Keratinocyte (primary cell): ENCODE data around the gene HAUS8. TPM values are rescaled to one million over a fixed set of nuclear protein-coding genes. Genes with fewer than 3 reads are reported as not detected.

Source experiments
- DNase-seq: peaks from one replicate; pipeline ENCODE4 v3.0.0-alpha.2; 2011; ENCODE audit warnings: low read depth, missing footprints, low spot score
- FAIRE-seq: peaks from 2 replicates; lab custom pipeline; 2011; peaks lifted over from hg19 to GRCh38; lab: Jason Lieb, UNC
- H2AFZ ChIP-seq: 2 replicates; pipeline ENCODE4 v1.6.0; 2012; ENCODE audit warnings: low read length, control low read depth, inconsistent platforms; ENCODE audit not compliant: control insufficient read depth
- H3K27ac ChIP-seq: 2 replicates; pipeline ENCODE4 v1.5.1; 2011; ENCODE audit warnings: low read length; ENCODE audit not compliant: control insufficient read depth, insufficient read depth
- H3K27me3 ChIP-seq: 3 replicates; pipeline ENCODE4 v1.6.0; 2011; ENCODE audit warnings: low read length; ENCODE audit not compliant: control insufficient read depth, insufficient read depth; ENCODE audit errors: extremely low read depth
- H3K36me3 ChIP-seq, 2 experiments: 2 replicates in 1 of 2; 3 replicates in 1 of 2; pipeline ENCODE4 v1.5.1; 2011; ENCODE audit warnings: low read length in 2 of 2, mild to moderate bottlenecking in 1 of 2; ENCODE audit not compliant: control insufficient read depth in 2 of 2, insufficient read depth in 2 of 2; ENCODE audit errors: extremely low read depth in 1 of 2
- H3K4me1 ChIP-seq: 3 replicates; pipeline ENCODE4 v1.5.1; 2011; ENCODE audit warnings: low read length; ENCODE audit not compliant: control insufficient read depth, insufficient read depth; ENCODE audit errors: extremely low read depth
- H3K4me2 ChIP-seq: 3 replicates; pipeline ENCODE4 v1.6.0; 2011; ENCODE audit warnings: low read depth, low read length; ENCODE audit not compliant: control insufficient read depth, insufficient read depth; ENCODE audit errors: extremely low read depth
- H3K4me3 ChIP-seq, 3 experiments: fragments of 200-600 bp in 1 of 3; sonication (generic) in 1 of 3; 2 replicates in 2 of 3; 3 replicates in 1 of 3; pipeline ENCODE4 v1.5.1; 2011 to 2016; ENCODE audit warnings: low read length in 3 of 3, mild to moderate bottlenecking in 3 of 3, control low read depth in 2 of 3, inconsistent platforms in 1 of 3, low read depth in 1 of 3, mixed read lengths in 1 of 3, mixed run types in 1 of 3, moderate library complexity in 1 of 3; ENCODE audit not compliant: control insufficient read depth in 2 of 3, insufficient read depth in 2 of 3; ENCODE audit errors: extremely low read depth in 1 of 3
- H3K79me2 ChIP-seq: 2 replicates; pipeline ENCODE4 v1.6.0; 2012; ENCODE audit warnings: low read length; ENCODE audit not compliant: control insufficient read depth, insufficient read depth
- H3K9ac ChIP-seq: 3 replicates; pipeline ENCODE4 v1.6.0; 2011; ENCODE audit warnings: low read length; ENCODE audit not compliant: control insufficient read depth, insufficient read depth; ENCODE audit errors: extremely low read depth
- H3K9me1 ChIP-seq: 3 replicates; pipeline ENCODE4 v1.6.0; 2011; ENCODE audit warnings: low read length; ENCODE audit not compliant: control insufficient read depth, insufficient read depth; ENCODE audit errors: extremely low read depth
- H3K9me3 ChIP-seq: 2 replicates; pipeline ENCODE4 v1.5.1; 2012; ENCODE audit warnings: low read depth, low read length; ENCODE audit not compliant: control insufficient read depth
- H4K20me1 ChIP-seq: 3 replicates; pipeline ENCODE4 v1.6.0; 2011; ENCODE audit warnings: low read length; ENCODE audit not compliant: control insufficient read depth, insufficient read depth; ENCODE audit errors: extremely low read depth
- EZH2 ChIP-seq: IDR thresholded peaks from one replicate; pipeline ENCODE4 v1.6.1; 2012; ENCODE audit warnings: inconsistent platforms, mild to moderate bottlenecking, low read length, moderate library complexity
- dilution Hi-C: fragments of 300-500 bp; cut with MboI; formaldehyde crosslinking; loops from one replicate; pipeline ENCODE4 v1.7.0; 2020; ENCODE audit warnings: low sequenced_read_pairs; ENCODE audit not compliant: extremely low pct_ligation_motif_present
- polyA plus RNA-seq, 5 experiments: library from polyadenylated mRNA; depleted of rRNA in 3 of 5; stranded (reverse) in 3 of 5; stranded (forward) in 1 of 5; unstranded in 1 of 5; fragments of >200 nt; gene quantifications; 1 replicate in 1 of 5; 2 replicates in 3 of 5; 3 replicates in 1 of 5; pipeline versions ENCODE4 v1.2.1 to v1.2.3, GENCODE V29; 2011 to 2012; ENCODE audit warnings: missing spikeins in 2 of 5, low read depth in 1 of 5, low replicate concordance in 1 of 5
- TF ChIP-seq, protein P1 (sequence below), 3 experiments: IDR thresholded peaks in 1 of 3; conservative IDR thresholded peaks in 1 of 3; optimal IDR thresholded peaks in 1 of 3; 2 replicates in 2 of 3; 3 replicates in 1 of 3; pipeline versions ENCODE3 to v1.5.1; 2011; ENCODE audit warnings: low read length in 3 of 3, mild to moderate bottlenecking in 3 of 3, moderate library complexity in 2 of 3, control low read depth in 1 of 3, inconsistent platforms in 1 of 3; ENCODE audit not compliant: insufficient read depth in 2 of 3; ENCODE audit errors: extremely low read depth in 1 of 3

The HAUS8 gene
- polyA plus RNA-seq, 1 donor (not counting 4 experiments of a cell fraction or from before 2014, with no cell fraction given) = 8.1 TPM

DNA sequence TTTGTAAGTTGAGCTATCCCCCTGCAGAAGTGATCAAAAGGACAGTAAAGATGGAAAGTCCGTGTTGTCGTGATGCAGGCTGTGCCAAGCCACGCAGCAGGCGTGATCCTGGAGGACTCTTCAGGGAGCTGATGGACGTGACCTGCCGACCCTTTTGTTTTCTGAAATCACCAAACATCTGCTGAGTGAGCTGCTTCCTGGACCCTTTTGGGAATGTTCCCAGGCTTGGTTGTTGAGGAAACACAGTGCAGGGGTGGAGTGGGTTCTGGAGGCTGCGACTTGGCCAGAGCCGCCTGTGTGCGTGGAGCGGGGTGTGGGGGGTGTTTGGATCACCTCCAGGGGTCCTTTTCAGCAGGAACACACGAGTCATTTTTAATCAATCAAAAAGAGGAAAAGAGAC lies 33.3 kb downstream of the HAUS8 start:
- dilution Hi-C loops = no loop called here
- FAIRE-seq = no peak

DNA sequence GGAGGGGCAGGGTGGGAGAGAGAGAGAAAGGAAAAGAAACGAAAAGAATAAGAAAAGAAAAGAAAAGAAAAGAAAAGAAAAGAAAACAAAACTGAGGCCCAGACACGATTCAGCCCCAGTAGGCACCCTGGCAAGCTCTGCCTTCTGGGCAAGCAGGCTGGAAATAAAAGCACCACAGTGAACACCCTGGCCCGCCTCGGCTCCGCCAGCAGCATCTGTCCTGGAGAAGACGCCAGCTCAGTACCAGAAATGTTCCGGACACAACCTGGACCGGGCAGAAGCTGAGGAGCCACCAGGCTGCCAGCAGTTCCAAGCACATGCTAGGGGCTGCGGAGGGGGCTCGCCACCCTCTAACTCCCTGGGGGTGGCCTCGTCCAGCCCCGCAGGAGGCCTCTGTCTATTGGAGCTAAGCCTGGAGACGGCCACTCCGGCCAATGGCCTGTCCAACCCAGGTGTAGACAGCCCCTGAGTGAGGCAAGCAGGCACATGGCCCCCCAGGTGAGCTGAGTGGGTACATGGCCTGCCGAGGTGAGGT lies 37.2 kb downstream of the HAUS8 start:
- H3K27ac ChIP-seq = no peak overlapping the region
- no peaks in the 10 kb centered on the region for H3K9me3 ChIP-seq
- no peaks in the 10 kb centered on the region for H3K79me2 ChIP-seq
- H4K20me1 ChIP-seq = no peaks in the 10 kb centered on the region
- dilution Hi-C loops = no loop called here
- no peak overlapping the region for H3K4me3 ChIP-seq
- H3K27me3 ChIP-seq = peaks cover 3% of the 10 kb centered on the region
- no peaks in the 10 kb centered on the region for H3K36me3 ChIP-seq
- no peak for TF ChIP-seq EZH2
- TF ChIP-seq, protein P1, sequence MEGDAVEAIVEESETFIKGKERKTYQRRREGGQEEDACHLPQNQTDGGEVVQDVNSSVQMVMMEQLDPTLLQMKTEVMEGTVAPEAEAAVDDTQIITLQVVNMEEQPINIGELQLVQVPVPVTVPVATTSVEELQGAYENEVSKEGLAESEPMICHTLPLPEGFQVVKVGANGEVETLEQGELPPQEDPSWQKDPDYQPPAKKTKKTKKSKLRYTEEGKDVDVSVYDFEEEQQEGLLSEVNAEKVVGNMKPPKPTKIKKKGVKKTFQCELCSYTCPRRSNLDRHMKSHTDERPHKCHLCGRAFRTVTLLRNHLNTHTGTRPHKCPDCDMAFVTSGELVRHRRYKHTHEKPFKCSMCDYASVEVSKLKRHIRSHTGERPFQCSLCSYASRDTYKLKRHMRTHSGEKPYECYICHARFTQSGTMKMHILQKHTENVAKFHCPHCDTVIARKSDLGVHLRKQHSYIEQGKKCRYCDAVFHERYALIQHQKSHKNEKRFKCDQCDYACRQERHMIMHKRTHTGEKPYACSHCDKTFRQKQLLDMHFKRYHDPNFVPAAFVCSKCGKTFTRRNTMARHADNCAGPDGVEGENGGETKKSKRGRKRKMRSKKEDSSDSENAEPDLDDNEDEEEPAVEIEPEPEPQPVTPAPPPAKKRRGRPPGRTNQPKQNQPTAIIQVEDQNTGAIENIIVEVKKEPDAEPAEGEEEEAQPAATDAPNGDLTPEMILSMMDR (optimal IDR thresholded peaks at IDR 0.05 in 1 of 3, IDR thresholded peaks at IDR 0.05 in 1 of 3, conservative IDR thresholded peaks at IDR 0.05 in 1 of 3; ENCODE audit: extremely low read depth in 1 of 3, insufficient read depth in 2 of 3, low read length in 3 of 3) = no peak
- DNase-seq (no peak), FAIRE-seq (no peak)
- H3K9me1 ChIP-seq = no peaks in the 10 kb centered on the region
- no peaks in the 10 kb centered on the region for H3K4me1 ChIP-seq
- H2AFZ ChIP-seq = no peak overlapping the region
- H3K9ac ChIP-seq = no peak overlapping the region
- no peak overlapping the region for H3K4me2 ChIP-seq

More for the DNA sequence above, 33.3 kb downstream of the HAUS8 start:
- Histone ChIP-seq H3K9ac (no peak overlapping the region), H3K27ac (no peak overlapping the region), H3K79me2 (no peaks in the 10 kb centered on the region), H3K4me1 (no peaks in the 10 kb centered on the region), H3K36me3 (no peaks in the 10 kb centered on the region), H3K9me1 (no peaks in the 10 kb centered on the region), H3K9me3 (no peaks in the 10 kb centered on the region), H4K20me1 (no peaks in the 10 kb centered on the region), H3K4me3 (no peak overlapping the region), H3K27me3 (peaks cover 3% of the 10 kb centered on the region), H3K4me2 (no peak overlapping the region), H2AFZ (no peak overlapping the region)
- no peak for DNase-seq
- TF ChIP-seq, protein P1 (optimal IDR thresholded peaks at IDR 0.05 in 1 of 3, IDR thresholded peaks at IDR 0.05 in 1 of 3, conservative IDR thresholded peaks at IDR 0.05 in 1 of 3; ENCODE audit: extremely low read depth in 1 of 3, insufficient read depth in 2 of 3, low read length in 3 of 3) = no peak
- no peak for TF ChIP-seq EZH2
